ENCODE measurements around the gene NUDT8. TPM values are rescaled to one million over a fixed set of nuclear protein-coding genes. Genes with fewer than 3 reads are reported as not detected.

The NUDT8 gene
- total RNA-seq, 1 experiment from 2014 or later, result 13.2 TPM

GRCh38 chr11:67614730-67615714 lies 14.7 kb downstream of the NUDT8 start:
- TF ChIP-seq CTCF (IDR thresholded peaks at IDR 0.05), result peak; percentile 89
- no peak for TF ChIP-seq POLR2AphosphoS5 (IDR thresholded peaks at IDR 0.05; ENCODE audit: low read depth, low read length)
- TF ChIP-seq TCF7L2 (IDR thresholded peaks at IDR 0.05; ENCODE audit: low read depth, low read length), result no peak
- in situ Hi-C loops (cut with HindIII; ENCODE audit: low pct_unique_long_range_greater_than_20kb, low sequenced_read_pairs) (no loop called here), intact Hi-C loops (cut with micrococcal nuclease; ENCODE audit: unreplicated experiment) (no loop called here)
- no TSS peak for BruUV-seq (replicated peaks)
- H3K36me3 ChIP-seq (ENCODE audit: control insufficient read depth, insufficient read depth, low read length), result no peaks in the 10 kb centered on the region
- H3K4me1 ChIP-seq (ENCODE audit: control insufficient read depth, insufficient read depth, low read length), result peaks cover 11% of the 10 kb centered on the region
- no peaks in the 10 kb centered on the region for H3K9me3 ChIP-seq (ENCODE audit: control insufficient read depth, insufficient read depth, low read depth, low read length)
- peak; percentile 74 for ATAC-seq
- DNase-seq (ENCODE audit: low read depth, low spot score), result no peak
- ChIA-PET CTCF (interaction anchor here (0.7 to 1.8 kb wide), 6 partner anchors 9 to 69 kb away, joined by 3 to 11 read pairs (median 4); partner anchors contain the start of gene NUDT8), POLR2A (interaction anchor here (0.5 kb wide), 1 partner anchor 68 kb away, joined by 4 read pairs; no protein-coding TSS in a partner anchor)
- no peaks in the 10 kb centered on the region for H3K27me3 ChIP-seq (ENCODE audit: control insufficient read depth, insufficient read depth, low read length)
- H3K4me3 ChIP-seq (ENCODE audit: low read depth in 2 of 2, low read length in 2 of 2), result no peak overlapping the region
- H3K27ac ChIP-seq (ENCODE audit: low read length), result no peak overlapping the region

DNA sequence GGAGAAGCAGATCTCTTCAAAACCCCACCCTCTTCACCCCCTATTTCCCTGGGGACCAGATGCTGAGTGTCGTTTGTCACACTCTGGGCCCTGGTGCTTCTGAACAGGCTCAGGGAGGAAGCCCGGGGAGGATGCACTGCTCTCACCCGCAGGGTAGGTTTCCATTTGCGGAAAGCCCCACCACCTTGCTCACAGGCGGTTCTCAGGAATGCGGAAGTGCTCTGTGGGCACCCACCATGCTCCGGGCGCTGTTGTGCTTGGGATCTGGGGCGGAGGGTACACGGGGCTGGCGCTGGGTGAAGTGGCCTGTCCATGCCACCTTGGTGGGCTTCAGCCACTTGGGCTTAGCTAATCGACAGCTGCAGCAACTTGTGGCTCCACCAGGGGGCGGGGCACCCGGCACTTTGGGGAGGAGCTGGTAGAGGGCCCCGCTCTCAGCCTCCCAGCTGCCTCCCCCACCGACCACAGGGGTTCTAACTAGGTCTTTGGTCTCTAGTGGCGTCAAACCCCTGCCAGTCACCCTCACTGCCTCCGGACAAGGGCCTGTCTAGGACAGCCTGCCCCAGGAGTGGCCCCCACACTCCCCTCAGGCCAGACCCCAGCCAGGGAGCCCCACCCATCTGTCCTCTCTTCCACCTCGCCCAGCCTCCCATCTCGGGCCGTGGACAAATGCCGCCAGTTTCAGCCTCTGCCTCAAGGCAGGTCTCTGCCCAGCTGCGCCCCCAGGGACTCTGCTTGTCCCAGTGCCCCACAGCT lies 15.6 kb downstream of the NUDT8 start:
- ATAC-seq (peak; percentile 68), DNase-seq (ENCODE audit: low read depth, low spot score) (no peak)
- H3K9me3 ChIP-seq (ENCODE audit: control insufficient read depth, insufficient read depth, low read depth, low read length), result no peaks in the 10 kb centered on the region
- peaks cover 11% of the 10 kb centered on the region for H3K4me1 ChIP-seq (ENCODE audit: control insufficient read depth, insufficient read depth, low read length)
- intact Hi-C loops (cut with micrococcal nuclease; ENCODE audit: unreplicated experiment), result no loop called here
- no peaks in the 10 kb centered on the region for H3K36me3 ChIP-seq (ENCODE audit: control insufficient read depth, insufficient read depth, low read length)
- no peak overlapping the region; a peak in 1 of 4 replicates for H3K4me3 ChIP-seq (ENCODE audit: low read depth in 2 of 2, low read length in 2 of 2)
- CTCF ChIA-PET, result interaction anchor here (0.6 to 1.8 kb wide), 8 partner anchors 8 to 70 kb away, joined by 3 to 11 read pairs (median 4); partner anchors contain the start of gene NUDT8
- in situ Hi-C loops (cut with HindIII; ENCODE audit: low pct_unique_long_range_greater_than_20kb, low sequenced_read_pairs), result no loop called here
- no peaks in the 10 kb centered on the region for H3K27me3 ChIP-seq (ENCODE audit: control insufficient read depth, insufficient read depth, low read length)
- TF ChIP-seq CTCF (IDR thresholded peaks at IDR 0.05) (peak; percentile 89), REST (IDR thresholded peaks at IDR 0.05; ENCODE audit: insufficient read depth in 1 of 2, low read depth in 2 of 2, low read length in 1 of 2) (peak in 1 of 2 experiments; percentile 30; a peak in 1 of 4 replicates), SIN3A (IDR thresholded peaks at IDR 0.05; ENCODE audit: borderline replicate concordance, insufficient read depth, low read depth, low read length) (no peak), POLR2AphosphoS5 (IDR thresholded peaks at IDR 0.05; ENCODE audit: low read depth, low read length) (peak; percentile 39; the same call in 1 of the 2 replicates), TCF7L2 (IDR thresholded peaks at IDR 0.05; ENCODE audit: low read depth, low read length) (no peak)
- POLR2A ChIA-PET, result interaction anchor here (0.5 kb wide), 1 partner anchor 67 kb away, joined by 4 read pairs; no protein-coding TSS in a partner anchor
- BruUV-seq (replicated peaks), result no TSS peak
- peak overlapping the region; percentile 37 for H3K27ac ChIP-seq (ENCODE audit: low read length)
